ENCODE results near the gene KPNA5. TPM values are rescaled to one million over a fixed set of nuclear protein-coding genes. Genes with fewer than 3 reads are reported as not detected.

The KPNA5 gene
- total RNA-seq, 1 donor = 11.2 TPM

DNA sequence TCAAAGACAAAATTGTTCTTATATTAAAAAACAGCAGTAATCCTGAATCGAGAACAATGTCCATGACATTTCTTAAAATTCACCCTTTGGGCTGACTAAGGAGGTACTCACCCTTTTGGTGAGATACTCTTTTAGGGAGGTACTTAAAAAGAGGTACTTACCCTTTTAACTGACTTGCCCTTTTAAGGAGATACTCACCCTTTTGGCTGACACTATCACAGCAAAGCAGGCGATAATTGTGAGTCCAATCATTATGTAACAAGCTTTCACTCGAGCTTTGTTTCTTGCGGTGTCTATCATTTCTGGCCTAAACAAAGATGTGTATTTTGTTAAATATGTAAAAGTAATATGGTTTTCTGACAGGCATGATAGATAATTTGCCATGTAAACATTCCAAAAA lies 80.8 kb downstream of the KPNA5 start:
- Histone ChIP-seq H3K4me2 (ENCODE audit: insufficient read depth, low read length) (no peak overlapping the region), H3K79me2 (ENCODE audit: insufficient read depth, low read length) (no peaks in the 10 kb centered on the region), H3K4me3 (ENCODE audit: insufficient read depth, low read length) (no peak overlapping the region), H2AFZ (ENCODE audit: low read length) (peak overlapping the region; percentile 3), H3K4me1 (ENCODE audit: insufficient read depth, low read length) (no peaks in the 10 kb centered on the region), H3K27me3 (ENCODE audit: insufficient read depth, low read length) (peaks cover 32% of the 10 kb centered on the region), H4K20me1 (ENCODE audit: insufficient read depth, low read length) (no peaks in the 10 kb centered on the region), H3K36me3 (ENCODE audit: insufficient read depth, low read length) (no peaks in the 10 kb centered on the region), H3K9me3 (ENCODE audit: low read depth, low read length) (no peaks in the 10 kb centered on the region), H3K27ac (ENCODE audit: low read depth, low read length) (no peak overlapping the region)
- TF ChIP-seq, protein P1, sequence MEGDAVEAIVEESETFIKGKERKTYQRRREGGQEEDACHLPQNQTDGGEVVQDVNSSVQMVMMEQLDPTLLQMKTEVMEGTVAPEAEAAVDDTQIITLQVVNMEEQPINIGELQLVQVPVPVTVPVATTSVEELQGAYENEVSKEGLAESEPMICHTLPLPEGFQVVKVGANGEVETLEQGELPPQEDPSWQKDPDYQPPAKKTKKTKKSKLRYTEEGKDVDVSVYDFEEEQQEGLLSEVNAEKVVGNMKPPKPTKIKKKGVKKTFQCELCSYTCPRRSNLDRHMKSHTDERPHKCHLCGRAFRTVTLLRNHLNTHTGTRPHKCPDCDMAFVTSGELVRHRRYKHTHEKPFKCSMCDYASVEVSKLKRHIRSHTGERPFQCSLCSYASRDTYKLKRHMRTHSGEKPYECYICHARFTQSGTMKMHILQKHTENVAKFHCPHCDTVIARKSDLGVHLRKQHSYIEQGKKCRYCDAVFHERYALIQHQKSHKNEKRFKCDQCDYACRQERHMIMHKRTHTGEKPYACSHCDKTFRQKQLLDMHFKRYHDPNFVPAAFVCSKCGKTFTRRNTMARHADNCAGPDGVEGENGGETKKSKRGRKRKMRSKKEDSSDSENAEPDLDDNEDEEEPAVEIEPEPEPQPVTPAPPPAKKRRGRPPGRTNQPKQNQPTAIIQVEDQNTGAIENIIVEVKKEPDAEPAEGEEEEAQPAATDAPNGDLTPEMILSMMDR (IDR thresholded peaks at IDR 0.05; ENCODE audit: extremely low read depth, low read depth, low read length) = no peak
- DNase-seq (ENCODE audit: insufficient read length, low spot score, missing footprints) = no peak

DNA sequence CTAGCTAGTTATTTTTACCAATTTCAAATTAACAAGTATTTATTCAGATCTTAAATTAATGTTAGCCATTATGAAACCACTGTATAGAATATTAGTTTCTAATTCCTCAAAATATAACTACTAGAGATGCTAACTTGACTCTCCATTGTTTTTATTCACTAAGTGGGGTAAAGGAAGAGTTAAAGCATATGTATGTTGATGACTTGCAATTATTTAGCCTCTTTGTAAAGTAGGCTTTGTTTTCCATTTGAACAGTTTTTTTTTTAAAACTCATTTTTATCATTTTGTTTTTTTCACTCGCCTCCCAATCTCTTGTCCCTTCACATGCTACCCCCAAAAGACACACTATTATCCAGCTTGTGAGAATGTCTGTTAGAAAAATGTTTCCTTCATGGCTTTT lies 81.2 kb downstream of the KPNA5 start:
- H3K27ac ChIP-seq (ENCODE audit: low read depth, low read length) = no peak overlapping the region
- H3K4me3 ChIP-seq (ENCODE audit: insufficient read depth, low read length) = no peak overlapping the region
- H3K4me2 ChIP-seq (ENCODE audit: insufficient read depth, low read length) = no peak overlapping the region
- no peaks in the 10 kb centered on the region for H3K79me2 ChIP-seq (ENCODE audit: insufficient read depth, low read length)
- H3K27me3 ChIP-seq (ENCODE audit: insufficient read depth, low read length) = peaks cover 36% of the 10 kb centered on the region
- no peak overlapping the region for H2AFZ ChIP-seq (ENCODE audit: low read length)
- TF ChIP-seq, protein P1 (IDR thresholded peaks at IDR 0.05; ENCODE audit: extremely low read depth, low read depth, low read length) = no peak
- DNase-seq (ENCODE audit: insufficient read length, low spot score, missing footprints) = no peak
- no peaks in the 10 kb centered on the region for H3K9me3 ChIP-seq (ENCODE audit: low read depth, low read length)
- H3K36me3 ChIP-seq (ENCODE audit: insufficient read depth, low read length) = no peaks in the 10 kb centered on the region
- H3K4me1 ChIP-seq (ENCODE audit: insufficient read depth, low read length) = no peaks in the 10 kb centered on the region
- H4K20me1 ChIP-seq (ENCODE audit: insufficient read depth, low read length) = no peaks in the 10 kb centered on the region

DNA sequence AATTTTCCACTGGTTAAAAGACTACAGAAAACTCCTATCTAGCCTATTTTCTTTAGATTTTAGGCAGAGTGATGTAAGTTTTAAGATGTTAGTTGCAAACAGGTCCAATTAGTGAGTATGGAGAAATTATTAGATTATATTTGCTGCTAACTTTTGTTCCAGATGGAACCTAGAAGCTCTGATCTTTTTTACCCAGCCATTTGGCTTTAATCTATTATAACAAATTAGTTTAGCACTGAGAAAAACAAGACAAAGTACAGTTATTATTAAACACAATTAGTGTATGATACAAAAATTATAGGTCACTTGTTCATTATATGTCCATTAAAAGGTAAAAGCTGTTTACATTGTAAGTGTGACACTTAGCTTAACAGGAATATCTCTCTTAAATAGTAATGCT lies 82.0 kb downstream of the KPNA5 start:
- H3K4me1 ChIP-seq (ENCODE audit: insufficient read depth, low read length) = no peaks in the 10 kb centered on the region
- no peak overlapping the region for H3K27ac ChIP-seq (ENCODE audit: low read depth, low read length)
- H3K36me3 ChIP-seq (ENCODE audit: insufficient read depth, low read length) = no peaks in the 10 kb centered on the region
- H3K9me3 ChIP-seq (ENCODE audit: low read depth, low read length) = no peaks in the 10 kb centered on the region
- no peak overlapping the region for H2AFZ ChIP-seq (ENCODE audit: low read length)
- TF ChIP-seq, protein P1 (IDR thresholded peaks at IDR 0.05; ENCODE audit: extremely low read depth, low read depth, low read length) = no peak
- no peak for DNase-seq (ENCODE audit: insufficient read length, low spot score, missing footprints)
- no peak overlapping the region for H3K4me2 ChIP-seq (ENCODE audit: insufficient read depth, low read length)
- no peaks in the 10 kb centered on the region for H4K20me1 ChIP-seq (ENCODE audit: insufficient read depth, low read length)
- H3K79me2 ChIP-seq (ENCODE audit: insufficient read depth, low read length) = no peaks in the 10 kb centered on the region
- no peak overlapping the region for H3K4me3 ChIP-seq (ENCODE audit: insufficient read depth, low read length)
- H3K27me3 ChIP-seq (ENCODE audit: insufficient read depth, low read length) = peaks cover 38% of the 10 kb centered on the region

DNA sequence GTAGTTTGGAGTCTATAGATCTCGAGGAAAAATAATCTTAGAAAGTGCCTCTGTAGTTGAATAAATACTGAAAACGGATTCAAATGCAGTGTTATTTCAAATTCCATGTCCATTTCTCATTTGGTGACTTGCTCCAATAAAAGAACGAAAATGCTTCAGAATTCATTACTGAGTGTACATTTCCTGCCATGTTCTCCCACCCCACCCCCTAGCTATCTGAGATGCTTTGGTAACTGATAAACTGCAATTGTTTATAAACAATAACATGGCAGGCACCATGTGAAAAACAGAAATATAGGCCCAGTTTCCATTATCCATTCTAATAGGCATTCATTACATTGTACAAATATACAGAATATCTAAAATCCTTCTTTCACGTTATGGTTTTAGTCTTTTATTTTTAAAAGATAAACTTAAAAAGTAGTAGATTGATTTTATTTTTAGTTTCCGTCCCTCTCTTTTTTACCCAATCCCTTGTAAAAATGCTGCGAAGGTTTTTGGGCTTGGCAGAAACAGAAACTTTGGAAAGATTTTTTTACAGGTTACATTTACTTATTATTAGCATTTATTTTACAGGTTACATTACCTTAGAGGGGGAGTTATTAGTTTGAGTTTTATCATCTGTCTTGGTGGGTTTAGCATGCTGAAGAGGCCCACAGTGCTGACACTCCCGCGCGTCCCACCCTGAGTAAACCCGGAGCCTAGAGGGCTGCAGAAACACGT lies 83.1 kb downstream of the KPNA5 start:
- TF ChIP-seq, protein P1 (IDR thresholded peaks at IDR 0.05; ENCODE audit: extremely low read depth, low read depth, low read length) = no peak
- H3K27me3 ChIP-seq (ENCODE audit: insufficient read depth, low read length) = peaks cover 38% of the 10 kb centered on the region

More for the DNA sequence above, 83.1 kb downstream of the KPNA5 start:
- Histone ChIP-seq H2AFZ (ENCODE audit: low read length) (no peak overlapping the region), H3K4me1 (ENCODE audit: insufficient read depth, low read length) (no peaks in the 10 kb centered on the region), H3K79me2 (ENCODE audit: insufficient read depth, low read length) (no peaks in the 10 kb centered on the region), H3K4me3 (ENCODE audit: insufficient read depth, low read length) (no peak overlapping the region), H3K9me3 (ENCODE audit: low read depth, low read length) (no peaks in the 10 kb centered on the region), H4K20me1 (ENCODE audit: insufficient read depth, low read length) (no peaks in the 10 kb centered on the region), H3K4me2 (ENCODE audit: insufficient read depth, low read length) (peak overlapping the region; percentile 80), H3K36me3 (ENCODE audit: insufficient read depth, low read length) (no peaks in the 10 kb centered on the region), H3K27ac (ENCODE audit: low read depth, low read length) (no peak overlapping the region)
- DNase-seq (ENCODE audit: insufficient read length, low spot score, missing footprints) = peak; percentile 55
